IPS DF 4.7 (cell line): ENCODE data around the gene CLMN.
"Not testable (repeated sequence)": the region's sequence is repeated elsewhere in the genome, so short reads cannot be mapped to it uniquely, and the experiment has no call there.

ENCODE experiments used
- DNase-seq: peaks from one replicate; pipeline ENCODE4 v3.0.0-alpha.2; 2013; ENCODE audit warnings: low spot score; ENCODE audit errors: extremely low read depth

The CLMN gene

DNA sequence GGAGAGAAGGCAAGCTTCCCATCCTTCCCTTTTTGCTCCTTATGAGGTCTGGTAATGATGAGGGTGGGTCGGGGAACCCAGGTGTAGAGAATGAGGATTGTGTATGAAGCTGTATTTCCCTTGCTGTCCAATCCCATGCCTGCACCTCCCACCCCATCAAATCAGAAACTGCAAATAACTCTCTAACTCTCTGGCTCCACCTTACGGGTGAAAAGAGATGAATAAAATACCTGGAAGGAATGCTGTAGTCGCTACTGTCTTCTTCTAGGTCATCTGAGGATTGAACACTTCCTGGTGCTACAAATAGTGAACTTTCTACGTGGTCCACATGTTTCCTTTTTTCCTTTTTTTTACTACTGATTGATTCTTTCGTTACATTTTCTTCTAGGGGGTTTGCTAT lies 123.4 kb downstream of the CLMN start:
- DNase-seq: no peak

DNA sequence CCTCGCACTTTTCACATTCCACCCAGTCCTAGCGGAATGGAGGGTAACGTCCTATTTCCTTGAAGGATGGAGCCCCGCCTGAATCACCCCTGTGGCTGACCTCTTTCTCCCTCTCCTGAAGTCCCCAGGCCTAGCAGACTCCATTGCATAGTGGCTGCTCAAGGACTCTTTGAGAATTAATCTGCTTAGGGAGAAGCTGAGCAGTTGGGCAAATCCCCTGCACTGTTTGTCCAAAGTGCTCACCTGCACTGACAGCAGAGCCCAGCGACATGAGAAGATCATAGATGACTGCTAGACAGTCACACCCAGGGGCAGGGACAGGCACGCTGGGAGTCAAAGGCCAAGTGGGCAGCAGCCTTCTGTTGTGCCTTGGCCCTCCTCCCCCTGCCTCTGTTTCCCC lies 124.7 kb downstream of the CLMN start:
- no peak for DNase-seq

DNA sequence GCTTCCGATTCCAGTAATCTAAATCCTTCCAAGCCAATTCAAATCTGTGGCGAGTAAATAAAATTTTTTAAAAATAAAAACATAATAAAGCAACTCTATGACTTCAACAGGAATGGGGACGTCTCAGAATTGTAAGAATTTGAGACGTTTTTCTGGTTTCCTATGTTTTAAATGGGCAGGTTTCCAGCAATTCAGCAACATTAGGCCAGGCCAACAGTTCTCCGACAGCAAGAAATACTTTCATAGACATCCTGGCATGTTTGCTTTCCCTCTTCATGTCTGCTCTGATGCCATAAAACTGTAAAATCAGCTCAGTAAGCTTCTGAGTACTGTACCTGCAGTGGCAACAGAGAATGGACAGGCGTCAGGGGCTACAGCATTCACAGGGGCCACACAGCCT lies 126.6 kb downstream of the CLMN start:
- DNase-seq: no peak

DNA sequence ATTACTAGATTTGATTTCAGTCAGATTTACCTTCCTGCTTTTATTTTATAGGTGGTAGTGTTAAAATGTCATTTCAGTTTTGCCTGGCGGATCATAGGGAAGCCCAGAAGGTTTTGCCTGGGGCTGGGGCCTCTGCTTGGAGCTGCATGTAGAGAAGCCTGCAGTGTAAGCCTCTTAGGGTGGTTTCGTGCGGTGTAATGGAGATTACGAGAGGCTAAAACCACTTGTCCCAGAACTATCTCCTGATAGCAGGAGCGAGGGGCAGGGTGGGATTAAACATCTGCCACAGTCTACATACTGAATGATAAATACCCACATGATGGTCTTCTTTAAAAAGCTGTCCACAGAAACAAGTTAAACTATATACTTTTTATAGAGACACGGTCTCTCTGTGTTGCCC lies 127.4 kb downstream of the CLMN start:
- no peak for DNase-seq

DNA sequence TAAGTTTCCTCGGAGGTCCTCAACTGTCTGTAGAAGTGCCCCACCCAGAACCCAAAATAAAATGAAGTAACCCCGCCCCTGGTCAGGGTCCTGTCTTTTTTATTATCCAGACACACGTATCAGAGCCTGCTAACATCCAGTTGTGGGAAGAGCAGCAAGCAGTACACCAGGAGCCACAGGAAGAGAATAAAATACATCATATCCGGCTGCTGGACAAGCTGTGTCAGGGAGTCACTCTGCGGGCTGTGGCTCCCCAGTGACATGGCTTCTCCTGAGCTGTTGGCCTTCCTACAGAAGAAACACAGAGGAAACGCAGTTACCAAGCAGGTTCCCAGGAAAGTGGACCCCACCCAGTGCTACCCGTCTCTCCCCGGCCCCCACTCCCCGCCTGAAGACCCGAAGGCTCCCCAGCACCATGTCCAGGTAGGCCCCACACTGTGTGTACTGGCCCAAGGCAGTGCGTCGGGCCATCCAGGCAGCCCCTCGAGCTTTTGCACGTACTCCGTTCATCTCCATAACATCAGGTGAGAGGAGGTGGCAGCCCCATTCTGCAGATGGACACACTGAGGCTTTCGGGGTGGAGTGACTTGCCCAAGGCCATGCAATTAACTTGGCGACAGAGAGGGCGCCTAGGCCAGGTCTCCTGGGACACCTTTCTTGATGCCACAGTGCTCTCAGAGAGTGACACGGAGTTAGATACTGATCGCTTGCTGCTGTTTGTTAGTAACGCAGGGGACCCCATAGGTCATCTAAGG lies 128.1 kb downstream of the CLMN start:
- no peak for DNase-seq

DNA sequence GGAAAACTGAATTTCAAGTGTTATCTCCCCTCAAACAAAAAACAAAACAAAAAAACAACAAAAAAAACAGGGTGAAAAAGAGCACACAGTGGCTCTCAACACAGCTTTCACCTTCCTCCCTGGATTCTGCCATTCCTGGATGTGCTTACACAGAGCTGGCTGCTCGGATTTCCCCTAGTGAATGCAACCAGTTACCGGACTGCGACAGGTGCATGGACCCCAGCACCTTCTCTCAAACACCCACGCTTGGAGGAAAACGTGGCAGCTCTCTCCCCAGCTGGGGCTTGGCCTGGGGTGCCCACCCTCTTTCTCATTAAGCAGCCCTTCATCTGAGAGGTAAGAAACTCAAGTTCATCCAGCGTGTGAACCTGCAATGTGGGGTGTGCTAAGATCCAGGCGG lies 128.9 kb downstream of the CLMN start:
- no peak for DNase-seq

DNA sequence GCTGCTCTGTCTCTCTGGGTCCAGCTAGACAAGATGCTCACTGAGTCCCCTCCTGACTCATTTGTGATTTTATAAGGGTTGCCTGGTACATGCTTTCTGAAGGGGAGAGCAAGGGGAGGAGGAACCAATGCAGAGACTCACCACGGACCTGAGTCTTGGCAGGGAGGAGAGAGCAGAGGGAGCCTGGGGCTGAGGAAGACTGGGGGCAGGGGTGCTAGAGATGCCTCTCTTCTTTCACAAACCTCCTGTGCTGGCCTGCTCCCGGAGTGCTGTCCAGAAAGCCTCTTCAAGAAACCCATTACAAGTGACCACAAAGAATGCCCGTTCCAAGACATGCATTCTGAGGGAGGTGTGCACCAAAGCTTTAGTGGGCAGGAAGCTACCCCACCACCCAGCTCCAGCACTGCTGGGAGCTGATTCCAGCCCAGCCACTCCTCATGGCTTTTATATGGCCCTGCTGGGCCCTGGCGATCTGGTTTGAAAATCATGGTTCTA lies 129.3 kb downstream of the CLMN start:
- no peak for DNase-seq

DNA sequence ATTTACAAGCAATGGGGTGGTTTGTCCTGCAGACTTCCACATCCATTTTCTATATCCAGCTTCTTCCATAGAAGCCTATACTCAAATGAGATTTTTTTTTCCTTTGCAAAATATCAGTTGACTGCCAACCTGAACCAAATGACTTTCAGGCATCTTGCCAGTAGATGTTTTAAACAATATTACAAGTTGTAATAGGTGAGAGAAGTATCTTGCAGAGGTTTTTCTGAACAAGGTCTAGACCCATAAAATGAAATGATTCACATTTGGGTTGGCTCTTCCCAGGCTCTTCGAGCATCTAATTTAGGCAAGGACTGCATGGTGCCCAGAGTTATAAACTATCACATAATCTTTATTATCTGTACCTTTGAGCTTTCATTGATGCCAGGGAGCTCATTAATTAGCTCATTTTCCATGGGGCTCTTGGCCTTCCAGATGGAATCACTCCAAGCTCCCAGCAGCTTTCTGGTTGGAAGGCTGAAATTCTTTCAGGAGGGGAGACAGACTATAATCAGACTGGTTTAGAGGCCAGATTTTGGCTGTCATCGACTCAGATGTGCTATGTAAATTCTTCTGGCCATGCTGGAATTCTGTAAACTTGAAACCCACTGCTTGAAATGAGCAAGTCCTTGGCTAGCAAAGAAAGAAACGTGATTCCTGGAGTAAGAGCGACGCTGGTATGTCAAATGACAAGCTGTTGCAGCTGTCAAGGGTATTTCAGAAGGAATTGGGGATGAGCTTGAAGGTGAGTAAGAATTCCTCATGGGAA lies 130.2 kb downstream of the CLMN start:
- DNase-seq: no peak

DNA sequence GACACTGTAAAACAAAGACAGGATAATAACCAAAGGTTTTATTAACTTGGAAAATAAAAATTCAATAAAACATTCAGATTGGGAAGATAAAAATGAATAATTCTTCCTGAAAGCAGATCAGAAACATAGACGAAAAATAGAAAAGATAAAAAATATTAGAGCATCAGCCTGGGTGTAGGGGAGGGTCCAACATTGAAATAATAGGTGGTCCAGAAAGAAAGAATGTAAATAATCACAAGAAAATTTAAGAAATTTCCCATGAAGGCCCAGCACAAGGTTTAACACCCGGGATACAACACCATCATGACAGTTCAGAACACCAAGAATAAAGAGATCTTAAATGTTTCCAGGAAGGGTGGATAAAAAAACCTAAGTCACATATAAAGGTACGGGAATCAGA lies 131.3 kb downstream of the CLMN start:
- no peak for DNase-seq

DNA sequence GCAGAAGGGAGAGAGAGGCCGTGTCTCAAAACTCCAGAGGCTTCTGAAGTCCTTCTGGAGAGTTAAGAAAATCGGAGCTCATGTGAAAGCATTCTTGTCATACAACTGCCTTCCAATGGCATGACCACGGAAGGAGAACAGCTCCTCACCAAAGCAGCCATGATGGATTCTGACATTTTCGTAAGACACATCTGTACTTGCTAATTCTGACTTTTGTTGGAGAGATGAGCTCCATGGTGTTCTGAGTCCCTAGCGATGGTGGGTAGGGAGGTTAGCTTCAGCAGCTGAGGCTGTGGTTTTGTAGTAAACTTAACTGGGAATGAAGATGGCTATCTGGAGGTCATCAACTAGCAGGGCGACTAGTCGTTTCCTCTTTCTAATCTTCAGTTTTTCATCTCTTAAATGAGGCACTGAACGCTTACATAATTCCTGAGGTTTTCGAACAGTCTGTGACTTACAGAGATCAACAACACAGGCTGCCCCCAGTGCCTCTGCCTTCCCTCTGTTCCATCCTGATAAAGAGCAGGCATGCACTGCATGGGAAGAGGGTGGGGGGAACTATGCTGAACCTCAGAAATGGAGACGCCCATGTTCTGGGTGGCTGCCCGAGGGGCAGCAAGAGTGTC lies 133.8 kb downstream of the CLMN start:
- no peak for DNase-seq

DNA sequence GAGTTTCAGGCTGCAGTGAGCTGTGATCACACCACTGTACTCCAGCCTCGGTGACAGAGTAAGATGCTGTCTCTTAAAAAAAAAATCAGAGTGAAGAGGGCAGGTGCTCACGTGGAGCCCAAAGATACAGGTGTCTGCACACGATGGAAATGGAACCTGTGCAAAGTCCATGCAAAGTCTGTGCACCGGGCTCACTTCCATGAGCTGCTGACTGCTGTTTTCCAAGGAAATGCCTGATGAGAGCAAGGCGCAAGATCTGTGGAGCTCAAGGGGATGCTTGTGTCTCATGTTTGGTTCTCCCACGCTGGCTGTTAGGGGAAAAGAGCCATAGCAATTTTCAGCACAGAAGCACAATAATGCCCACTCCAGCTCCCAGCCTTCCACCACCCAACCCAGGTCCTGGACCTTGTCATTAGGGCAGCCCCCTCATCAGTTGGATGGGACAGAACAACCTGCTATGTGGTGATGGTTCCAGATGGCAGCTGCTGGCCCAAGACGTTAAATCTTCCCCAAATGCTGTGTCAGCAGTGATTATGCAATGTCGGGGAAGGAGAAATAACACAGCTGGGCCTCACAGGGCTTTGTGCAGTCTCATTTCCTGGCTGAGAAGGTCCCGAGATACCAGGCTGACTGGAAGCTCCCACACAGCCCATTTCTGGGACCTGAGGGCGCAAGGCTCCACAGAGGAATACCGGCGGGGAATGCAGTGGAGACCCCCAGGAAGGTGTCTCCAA lies 134.5 kb downstream of the CLMN start:
- DNase-seq: no peak

DNA sequence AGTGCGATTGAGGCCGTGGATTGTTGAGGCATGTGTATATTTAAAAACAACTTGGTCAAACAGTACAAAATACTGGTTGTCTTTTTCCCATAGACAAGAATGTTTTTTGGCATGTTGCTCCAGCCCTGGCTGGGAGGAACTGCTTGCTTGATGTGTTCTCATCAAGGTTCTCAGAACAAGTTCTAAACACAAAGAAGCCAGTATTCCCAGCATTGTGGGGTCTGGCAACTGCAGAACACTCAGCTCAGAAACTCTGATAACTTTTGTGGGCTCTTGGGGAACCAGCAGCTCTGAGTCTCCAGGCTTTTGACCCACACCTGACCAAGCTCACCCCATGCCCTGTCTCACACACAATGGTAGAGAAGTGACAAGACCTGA lies 135.3 kb downstream of the CLMN start:
- DNase-seq: no peak

DNA sequence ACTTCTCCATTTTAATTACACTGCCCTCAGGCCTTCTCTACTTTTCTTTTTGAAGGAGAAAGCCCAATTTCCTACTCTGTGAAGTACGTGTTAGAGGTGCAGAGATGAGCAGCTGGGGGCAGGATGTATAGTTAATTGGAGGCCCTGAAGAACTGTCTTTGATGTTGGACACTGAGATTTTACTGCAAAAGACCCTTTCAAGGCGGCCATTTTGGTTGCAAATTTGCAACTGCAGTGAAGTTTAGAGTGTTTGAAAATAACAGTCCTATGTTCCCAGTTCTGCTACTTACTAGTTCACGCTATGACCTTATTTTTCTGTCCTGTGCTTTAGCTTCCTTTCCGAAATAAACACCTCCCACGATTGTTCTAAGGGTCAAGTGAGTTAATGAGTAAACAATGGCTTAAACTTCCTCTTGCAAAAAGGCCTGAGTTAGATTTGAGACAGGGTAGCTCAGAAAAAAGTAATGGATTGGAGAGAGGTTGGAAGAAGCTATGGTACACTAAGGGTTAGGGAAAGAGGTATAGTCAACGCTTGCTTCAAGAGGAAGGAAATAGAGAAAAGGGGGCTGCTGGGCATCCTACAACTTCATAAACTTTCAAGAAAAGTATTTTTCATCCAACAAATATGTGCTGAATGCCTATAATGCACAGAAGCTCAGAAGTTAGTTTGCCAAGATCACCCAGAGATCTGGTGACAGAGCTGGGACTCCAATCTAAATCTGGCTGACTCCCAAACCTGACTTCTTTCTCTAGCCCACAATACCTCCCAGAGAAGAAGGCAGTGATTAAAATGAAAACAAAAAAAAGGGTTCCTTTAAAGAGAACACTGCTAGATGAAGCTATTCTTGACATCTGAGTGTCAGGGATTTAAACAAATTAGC lies 135.9 kb downstream of the CLMN start:
- no peak for DNase-seq

DNA sequence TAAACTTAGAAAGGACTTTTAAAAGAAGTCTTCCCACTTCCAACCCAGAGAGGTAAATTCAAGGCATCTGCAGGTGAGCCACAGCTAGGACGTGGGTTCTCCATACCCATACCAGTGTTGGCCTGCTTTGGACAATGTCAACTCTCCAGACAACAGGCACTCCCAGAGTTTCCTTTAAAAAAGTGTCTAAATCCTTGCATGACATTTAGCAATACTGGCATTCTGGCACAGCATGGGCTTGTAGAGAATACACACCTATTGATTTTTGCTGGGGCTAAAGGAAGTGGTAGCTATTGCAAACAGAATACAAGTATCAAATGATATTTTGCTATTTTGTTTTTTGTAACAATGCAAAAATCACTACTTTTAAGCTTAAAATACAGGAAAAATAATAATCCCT lies 136.6 kb downstream of the CLMN start:
- no peak for DNase-seq

DNA sequence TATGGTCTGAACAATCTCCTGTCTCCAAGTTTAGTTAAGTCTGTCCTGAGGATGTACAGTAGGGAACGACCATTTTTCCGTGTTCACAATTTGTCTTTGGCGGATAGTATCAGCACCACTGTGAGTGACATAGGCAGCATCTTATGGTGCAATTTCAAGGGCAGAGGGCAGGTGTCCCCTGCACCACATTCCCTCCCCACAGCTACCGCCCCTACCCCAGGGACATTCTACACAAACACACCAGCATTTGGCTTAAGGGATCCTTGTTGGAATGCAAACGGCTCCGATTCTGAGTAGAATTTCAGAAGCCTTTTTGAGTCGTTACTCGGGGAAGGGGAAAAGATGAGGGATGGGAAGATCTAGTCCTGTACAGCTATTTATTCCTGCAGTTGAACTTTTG lies 137.3 kb downstream of the CLMN start:
- DNase-seq: no peak

DNA sequence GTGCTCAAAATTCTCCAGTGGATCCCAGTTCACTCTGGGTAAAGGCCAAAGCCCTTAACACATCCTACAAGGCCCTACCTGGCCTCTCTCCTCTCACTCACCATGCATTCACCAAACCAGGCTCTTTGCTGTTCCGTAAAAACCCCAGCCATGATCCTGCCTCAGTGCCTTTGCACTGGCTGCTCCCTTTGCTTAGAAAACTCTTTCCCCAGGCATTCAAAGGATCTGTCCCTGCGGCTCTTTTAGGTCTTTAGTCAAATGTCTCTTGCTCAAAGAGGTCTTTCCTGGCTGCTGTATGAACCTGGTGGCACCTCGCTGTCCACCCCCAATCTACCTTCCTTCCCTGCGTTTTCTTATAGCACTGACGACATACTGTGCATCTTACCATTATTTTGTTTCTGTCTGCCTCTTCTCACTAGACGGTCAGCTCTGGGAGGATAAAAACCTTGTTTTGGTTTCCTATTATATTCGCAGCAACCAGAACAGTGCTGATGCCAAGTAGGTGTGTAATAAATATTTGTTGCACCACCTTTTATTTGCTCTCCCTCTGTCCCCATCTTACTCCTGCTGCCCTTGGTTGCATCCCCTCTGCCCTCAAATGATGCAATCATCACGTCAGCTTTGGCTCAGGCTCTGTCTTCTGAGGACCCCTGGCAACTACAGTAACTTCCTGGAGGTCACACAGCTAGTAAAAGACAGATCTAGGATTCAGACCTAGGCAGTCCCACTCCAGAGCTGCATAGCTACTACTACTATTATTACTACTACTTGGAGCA lies 138.6 kb downstream of the CLMN start:
- no peak for DNase-seq

DNA sequence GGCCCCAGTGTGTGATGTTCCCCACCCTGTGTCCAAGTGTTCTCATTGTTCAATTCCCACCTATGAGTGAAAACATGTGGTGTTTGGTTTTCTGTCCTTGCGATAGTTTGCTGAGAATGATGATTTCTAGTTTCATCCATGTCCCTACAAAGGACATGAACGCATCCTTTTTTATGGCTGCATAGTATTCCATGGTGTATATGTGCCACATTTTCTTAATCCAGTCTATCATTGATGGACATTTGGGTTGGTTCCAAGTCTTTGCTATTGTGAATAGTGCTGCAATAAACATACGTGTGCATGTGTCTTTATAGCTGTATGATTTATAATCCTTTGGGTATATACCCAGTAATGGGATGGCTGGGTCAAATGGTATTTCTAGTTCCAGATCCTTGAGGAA lies 144.0 kb downstream of the CLMN start:
- not testable (repeated sequence) for DNase-seq

DNA sequence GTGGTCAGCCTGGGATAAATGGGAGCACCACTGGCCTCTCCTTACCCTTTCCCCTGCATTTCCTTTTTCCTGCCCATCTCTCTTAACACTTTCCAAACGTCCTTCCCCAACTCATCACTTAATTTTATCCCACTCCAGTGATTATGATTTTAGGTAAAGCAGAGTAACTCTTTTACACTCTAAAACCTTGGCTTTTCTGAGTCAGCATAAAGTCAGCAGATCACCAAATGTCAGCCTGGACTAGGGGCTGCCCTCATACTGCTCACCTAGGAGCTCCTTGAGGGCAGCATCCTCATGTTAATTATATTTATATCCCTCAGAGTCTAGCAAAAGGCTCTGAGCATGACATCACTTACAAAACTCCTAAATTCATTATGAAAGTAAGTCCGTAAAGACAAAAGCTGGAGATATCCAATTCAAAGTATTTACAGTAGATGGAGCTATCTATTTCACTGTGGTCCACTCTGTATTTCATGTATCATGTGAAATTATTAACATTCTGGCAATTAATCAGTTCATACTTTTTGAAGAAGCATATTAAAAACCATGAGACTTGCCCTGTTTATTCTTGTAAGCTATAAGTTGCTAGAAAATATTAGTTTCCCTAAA lies 145.4 kb downstream of the CLMN start:
- no peak for DNase-seq

DNA sequence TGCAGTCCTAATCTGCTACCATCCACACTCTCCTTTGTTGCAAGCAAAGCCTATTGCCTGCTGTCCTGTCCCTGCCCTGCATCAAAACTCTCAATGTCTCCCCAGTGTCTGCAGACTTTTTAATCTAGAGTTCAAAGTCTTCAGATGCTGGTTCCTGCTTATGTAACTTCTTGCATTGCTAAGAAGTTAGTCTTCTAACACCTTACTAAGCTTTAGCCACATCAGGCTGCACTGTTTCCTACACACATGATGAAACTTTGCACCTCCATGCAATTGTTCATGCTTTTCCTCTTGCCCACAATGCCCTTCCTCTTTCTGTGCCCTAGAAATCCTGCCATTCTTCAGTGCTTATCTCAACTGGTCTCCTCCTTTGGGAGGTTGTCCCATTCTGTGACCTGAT lies 146.2 kb downstream of the CLMN start:
- DNase-seq: no peak

DNA sequence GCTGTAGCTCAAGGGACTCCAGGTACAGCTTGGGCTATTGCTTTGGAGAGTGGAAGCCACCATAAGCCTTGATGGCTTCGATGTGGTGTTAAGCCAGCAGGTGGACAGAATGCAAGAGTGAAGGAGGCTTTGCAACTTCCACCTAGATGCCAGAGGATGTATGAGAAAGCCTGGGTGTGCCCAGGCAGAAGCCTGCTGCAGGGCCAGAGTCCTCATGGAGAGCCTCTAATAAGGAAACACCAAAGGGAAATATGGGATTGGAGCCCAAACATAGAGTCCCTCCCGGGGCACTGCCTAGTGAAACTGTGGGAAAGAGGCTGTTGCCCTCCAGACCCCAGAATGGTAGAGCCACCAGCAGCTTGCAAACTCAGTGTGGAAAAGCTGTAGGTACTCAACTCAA lies 152.5 kb downstream of the CLMN start:
- no peak for DNase-seq
